Ovary (tissue), 3 donors: ENCODE measurements around the gene ARHGEF12.

Experiments
- CTCF ChIP-seq, 3 donors: fragments of 450-650 bp in 2 of 3; fragments of 200-600 bp in 1 of 3; IDR thresholded peaks; one replicate each; pipeline versions ENCODE4 v1.5.1 to v1.8.0; 2016 to 2022; ENCODE audit warnings: antibody characterized with exemption in 3 of 3, mild to moderate bottlenecking in 1 of 3
- POLR2A ChIP-seq: fragments of 450-650 bp; IDR thresholded peaks from one replicate; pipeline ENCODE4 v1.6.1; 2017; ENCODE audit warnings: antibody characterized with exemption, mild to moderate bottlenecking, moderate library complexity
- donor health status: DM: no; HTN: no; CAD: no.

- TF ChIP-seq CTCF (IDR thresholded peaks at IDR 0.05) (no peak), POLR2A (no peak)
Observed at GRCh38 chr11:120410622-120411380, 74.6 kb downstream of the ARHGEF12 start.
